Fibroblast of upper back skin (primary cell): ENCODE data around the gene HOXA10.
A peak's percentile ranks its signal among the peaks of the same experiment; 100 is the strongest.

Experiments used
- DNase-seq: peaks from one replicate; pipeline ENCODE4 v3.0.0-alpha.2; 2013

Gene HOXA10

GRCh38 chr7:27173956-27174873, at the start of gene HOXA10:
HOXA10 (minus strand) TSS chr7:27174320; CDS start chr7:27174306, 14 bp downstream.
- DNase-seq = no peak

- DNase-seq = no peak
Observed at GRCh38 chr7:27221201-27221797, 47.2 kb upstream of the HOXA10 start.

DNA sequence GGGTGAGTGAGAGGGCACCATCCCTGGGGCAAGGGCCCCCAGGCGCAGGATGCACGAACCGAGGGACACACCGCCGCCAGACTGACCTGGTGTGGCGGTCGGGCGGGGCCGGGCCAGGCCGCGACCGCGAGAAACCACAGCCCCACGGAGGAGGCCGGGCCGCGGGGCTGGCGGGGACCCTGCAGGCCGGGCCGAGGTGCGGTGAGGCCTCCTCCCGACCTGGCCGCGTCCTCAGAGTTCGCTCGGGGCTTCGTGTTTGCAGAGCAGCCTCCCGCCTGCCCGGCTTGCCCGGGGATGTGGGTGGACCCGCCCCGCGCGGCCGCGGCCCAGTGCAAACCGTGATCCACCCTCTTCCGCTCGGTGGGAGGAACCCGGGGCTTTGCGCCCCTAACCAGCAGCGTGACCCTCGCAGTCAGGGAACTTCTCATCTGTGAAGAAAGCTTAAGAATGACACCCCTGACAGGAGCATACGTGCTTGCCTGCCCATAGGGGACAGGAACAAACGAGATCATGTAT, 46.4 kb upstream of the HOXA10 start:
- no peak for DNase-seq

GRCh38 chr7:27219821-27220220, 45.7 kb upstream of the HOXA10 start:
- no peak for DNase-seq

GRCh38 chr7:27217951-27218350, 43.8 kb upstream of the HOXA10 start:
- DNase-seq = no peak

- no peak for DNase-seq
Observed at GRCh38 chr7:27215356-27215755, 41.2 kb upstream of the HOXA10 start.

DNA sequence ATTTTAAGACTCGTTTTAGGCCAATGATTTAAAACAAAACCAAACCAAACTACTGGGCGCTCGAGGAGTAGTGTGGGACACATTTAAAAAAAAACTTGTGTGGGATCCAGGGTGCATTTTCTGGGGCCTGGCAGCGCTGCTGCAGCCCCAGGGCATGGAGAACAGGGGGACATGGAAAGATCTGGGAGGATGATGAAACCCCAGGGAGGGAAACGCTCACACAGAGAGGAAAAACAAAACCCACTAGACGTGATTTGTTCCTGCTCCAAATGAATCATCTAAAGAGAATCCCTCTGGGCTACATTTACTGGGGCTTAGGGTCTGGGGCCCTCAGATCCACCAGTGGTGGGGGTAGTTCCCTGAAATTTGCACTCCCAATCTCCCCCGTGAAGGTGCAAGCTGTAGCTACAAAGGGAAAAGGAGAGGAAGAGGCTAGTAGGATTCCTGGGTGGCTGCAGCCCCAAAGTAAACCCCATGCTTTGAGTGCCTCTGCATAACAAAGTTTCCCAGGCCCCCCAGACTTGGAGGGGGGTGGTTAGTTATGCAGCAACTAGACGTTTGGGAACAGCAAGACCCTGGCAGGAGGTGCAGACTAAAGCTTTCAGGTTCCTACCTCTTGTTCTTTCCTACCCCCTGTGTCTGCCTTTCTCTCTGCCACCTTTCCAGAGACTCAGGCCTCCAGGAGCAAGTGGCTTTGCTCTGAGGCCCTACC, 40.3 kb upstream of the HOXA10 start:
- no peak for DNase-seq

- no peak for DNase-seq
Observed at GRCh38 chr7:27213433-27214238, 39.5 kb upstream of the HOXA10 start.

- no peak for DNase-seq
Observed at GRCh38 chr7:27212497-27213432, 38.6 kb upstream of the HOXA10 start.

- no peak for DNase-seq
Observed at GRCh38 chr7:27211764-27212204, 37.7 kb upstream of the HOXA10 start.

DNA sequence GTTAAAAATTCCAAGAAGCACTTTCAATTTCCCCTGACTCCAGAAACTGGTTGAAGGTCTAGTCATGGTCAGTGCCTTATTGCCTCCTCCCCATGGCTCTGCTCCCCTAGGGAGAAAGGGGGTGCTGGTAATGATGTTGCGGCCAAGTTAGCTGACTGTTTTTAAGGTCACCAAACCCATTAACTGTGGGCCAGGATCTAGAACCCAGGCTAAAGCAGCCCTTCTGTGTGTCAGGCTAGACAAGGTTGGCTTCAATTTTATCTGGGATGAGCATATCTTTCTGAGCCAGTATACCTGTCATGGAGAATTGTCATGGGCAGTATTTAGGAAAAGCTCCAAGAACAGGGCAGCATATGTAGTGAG, 36.9 kb upstream of the HOXA10 start:
- no peak for DNase-seq

GRCh38 chr7:27210441-27211083, 36.4 kb upstream of the HOXA10 start:
- peak; percentile 31 for DNase-seq

GRCh38 chr7:27209933-27210440, 35.9 kb upstream of the HOXA10 start:
- DNase-seq = no peak

GRCh38 chr7:27208998-27209397, 34.9 kb upstream of the HOXA10 start:
- no peak for DNase-seq

DNA sequence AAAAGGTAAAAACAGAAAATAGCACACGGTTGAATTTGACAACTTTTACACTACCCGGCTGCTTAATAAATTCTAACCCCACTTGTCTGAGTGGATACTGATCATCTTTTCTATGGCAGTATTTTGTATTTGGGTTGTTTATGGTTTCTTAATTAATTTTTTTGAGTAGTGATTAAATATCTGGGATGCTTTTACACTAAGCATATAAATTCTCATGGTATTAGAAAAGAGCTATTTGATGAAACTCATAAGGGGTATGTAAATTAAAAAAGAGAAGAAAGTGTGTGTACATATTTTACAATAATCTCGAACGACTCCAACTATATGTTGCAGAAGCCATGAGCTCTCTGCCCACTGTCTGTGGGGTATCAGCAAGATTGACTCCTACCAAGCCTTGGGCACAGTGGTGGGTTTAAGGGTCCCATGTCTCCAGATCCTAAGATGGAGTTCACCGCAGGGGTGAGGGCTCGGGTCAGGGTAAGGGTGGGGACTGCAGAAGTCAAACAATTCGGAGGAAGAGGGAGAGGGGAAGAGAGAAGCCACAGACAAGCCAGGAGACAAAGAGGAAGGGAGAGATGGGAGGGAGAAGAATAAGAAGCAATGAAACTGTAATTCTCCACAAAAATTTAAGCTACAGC, 33.3 kb upstream of the HOXA10 start:
- no peak for DNase-seq

- DNase-seq = no peak
Observed at GRCh38 chr7:27205325-27206280, 31.5 kb upstream of the HOXA10 start.

DNA sequence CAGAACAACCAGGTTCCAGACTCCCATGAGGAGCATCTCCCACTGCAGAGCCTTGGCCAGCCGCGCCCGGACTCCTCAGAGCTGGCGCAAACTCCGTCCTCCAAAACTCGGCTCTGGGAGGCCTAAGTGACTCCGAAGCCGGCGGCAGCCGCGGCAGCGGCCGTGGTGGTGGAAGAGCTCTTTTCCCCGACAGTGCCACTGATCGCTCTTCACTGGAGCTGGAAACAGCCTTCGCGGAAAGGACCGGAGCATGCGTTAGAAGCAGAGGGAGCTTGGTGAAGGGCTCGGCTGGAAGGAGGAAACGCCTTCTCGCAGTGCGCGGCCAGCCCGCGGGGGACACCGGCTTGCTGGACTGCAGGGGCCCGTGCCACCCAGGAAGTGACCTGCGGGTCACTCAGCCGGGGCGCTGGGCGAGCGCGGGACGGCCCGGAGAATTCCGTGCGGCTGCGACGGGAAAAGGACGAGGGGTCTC, 30.8 kb upstream of the HOXA10 start:
- DNase-seq = no peak

DNA sequence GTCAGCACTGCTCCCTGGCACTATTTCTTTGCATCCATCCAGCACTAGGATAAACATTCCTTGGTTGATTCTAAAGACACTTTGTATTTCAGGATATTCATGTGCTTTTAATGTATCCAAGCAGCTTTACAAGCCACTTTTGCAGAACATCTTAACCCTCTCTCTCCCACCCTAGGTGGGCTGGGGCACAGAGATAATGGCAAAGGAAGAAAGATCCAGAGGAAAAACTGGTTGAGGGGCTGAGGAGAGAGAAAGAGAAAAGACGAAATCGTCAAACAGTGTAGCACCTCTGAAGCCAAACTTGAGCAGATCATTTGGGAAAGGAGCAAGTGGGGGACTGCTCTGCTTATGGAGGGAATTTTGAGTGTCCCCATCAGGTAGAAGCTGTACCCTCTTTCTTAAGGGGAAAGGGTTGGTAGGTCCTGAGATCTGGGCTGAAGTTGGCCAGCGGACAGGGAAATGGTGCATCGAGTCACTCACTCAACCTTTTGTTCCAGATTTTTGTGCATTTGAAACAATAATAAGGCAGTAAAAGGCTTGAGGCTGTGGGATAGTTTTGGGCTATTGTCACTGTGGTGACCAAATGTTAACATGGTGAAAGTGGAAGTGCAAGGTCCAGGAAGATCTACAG, 30.0 kb upstream of the HOXA10 start:
- DNase-seq = no peak
